HG03439 (cell line): ENCODE results near the gene ST6GAL1.
"Not testable (repeated sequence)": the region's sequence is repeated elsewhere in the genome, so short reads cannot be mapped to it uniquely, and the experiment has no call there.

Source experiments
- ATAC-seq: cut with Tn5 transposase; IDR thresholded peaks from one replicate; pipeline ENCODE4 v1.9.1; 2021; ENCODE audit warnings: mild to moderate bottlenecking, moderate library complexity; ENCODE audit not compliant: unreplicated experiment

ST6GAL1 gene

DNA sequence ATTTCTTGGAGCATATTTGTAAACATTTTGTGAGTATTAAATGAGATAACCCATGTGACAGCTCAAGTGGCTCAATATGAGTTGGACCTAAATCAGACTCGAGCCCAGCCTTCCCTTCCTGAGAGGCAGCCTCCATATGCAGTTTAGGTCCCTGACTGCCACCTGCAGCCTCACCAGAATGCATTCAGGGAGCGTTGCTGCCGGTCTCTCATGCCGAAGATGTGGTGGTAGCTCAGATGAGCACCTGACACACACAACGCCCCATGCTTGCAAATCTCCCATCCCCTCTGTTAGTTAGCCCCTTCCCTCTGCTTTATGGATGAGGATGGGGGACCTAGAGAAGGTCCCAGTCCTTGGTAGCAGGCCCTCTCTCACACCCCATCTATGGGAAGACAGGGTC is 9.2 kb downstream of the ST6GAL1 start:
- no peak for ATAC-seq

DNA sequence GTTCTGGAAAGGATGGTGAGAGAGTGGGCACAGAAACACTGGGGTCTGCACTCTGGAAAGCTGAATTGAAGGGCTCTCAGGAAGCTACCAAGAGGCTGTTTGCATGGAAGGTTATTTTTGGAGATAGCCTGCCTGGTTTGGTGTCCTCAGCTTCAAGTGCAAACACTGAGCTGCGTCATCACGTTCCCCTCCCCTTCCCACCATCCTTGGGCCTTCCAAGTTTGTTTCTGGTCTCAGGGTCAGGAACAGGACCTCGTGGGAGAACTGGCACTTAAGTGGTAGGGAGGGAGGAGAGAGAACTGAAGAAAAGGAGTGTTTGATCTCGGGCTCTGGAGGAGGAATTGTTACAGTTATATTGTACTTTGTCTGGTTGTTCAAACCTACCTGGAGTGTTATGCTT is 10.6 kb downstream of the ST6GAL1 start:
- ATAC-seq, result no peak

DNA sequence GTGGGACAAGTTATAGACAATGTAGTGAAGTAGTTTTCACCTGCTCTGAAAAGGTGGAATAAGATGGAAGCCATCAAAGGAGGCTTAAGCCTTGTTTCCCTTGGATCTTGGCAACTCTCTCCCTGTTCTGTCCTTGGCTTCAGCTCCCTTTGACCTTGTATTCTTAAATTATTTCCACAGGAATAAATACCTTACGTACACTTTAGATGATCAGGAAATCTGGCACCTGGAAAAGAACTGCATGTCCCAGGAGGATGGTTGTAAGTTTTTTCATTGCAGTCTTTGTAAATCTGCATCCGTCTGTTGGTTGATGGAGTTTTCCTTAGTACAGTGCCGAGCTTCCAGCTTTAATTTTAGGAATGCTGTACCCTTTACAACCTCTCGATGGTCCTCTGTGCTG is 11.8 kb downstream of the ST6GAL1 start:
- no peak for ATAC-seq

DNA sequence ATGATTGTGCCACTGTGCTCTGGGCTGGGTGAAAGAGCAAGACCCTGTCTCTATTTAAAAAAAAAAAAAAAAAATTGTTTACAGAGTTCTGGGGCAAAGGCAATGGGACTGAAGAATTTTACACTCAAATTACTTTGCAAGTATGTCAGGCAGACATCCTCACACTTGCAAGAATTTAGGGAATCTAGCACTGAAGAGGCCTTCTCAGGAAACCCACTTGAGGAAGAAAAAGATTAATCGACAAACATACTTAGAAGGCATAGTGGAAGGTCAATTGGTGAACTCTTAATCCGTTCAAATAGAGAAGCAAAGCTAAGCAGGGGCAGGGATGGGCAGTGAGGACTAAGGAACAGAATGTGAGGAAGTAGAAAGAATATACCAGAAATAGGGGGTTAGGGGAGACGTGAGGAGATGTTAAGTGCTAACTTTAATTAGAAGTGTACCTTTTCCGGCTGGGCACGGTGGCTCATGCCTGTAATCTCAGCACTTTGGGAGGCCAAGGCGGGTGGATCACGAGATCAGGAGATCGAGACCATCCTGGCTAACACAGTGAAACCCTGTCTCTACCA is 15.0 kb downstream of the ST6GAL1 start:
- no peak for ATAC-seq

- ATAC-seq, result no peak
These were observed 16.5 kb downstream of the ST6GAL1 start for GRCh38 chr3:186946756-186947375.

DNA sequence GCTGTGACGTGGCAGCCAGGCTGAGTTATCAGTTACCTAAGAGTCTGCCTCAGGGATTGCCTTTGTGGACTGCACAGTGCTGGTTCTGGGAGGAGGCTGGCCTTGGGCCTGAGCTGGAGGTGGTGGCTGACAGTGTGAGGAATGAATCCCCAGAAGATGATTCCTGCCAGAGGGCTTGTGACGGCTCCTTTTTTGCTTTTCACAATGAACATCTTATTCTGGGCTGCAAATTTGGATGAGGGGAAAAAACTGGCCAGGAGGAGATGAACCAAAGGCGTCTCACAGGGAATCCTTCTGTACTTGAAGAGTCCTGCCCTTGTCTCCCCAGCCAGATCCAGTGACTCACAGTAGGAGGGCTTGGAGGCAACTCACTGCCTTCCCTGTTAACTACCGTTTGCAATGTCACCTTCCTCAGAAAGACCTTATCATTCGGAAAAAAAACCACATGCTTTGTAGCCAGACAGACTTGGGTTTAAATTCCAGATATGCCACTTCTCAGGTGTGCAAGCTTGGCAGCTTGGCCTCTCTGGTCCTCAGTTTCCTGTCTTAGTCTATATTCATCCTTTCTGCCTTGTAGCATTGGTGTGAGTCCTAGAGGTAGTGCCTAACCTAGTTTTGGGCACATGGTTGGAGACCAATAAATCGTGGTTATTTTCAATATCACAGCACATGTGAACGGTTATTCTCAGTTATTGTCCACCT is 19.1 kb downstream of the ST6GAL1 start:
- no peak for ATAC-seq

GRCh38 chr3:186950402-186951093 is 20.2 kb downstream of the ST6GAL1 start:
- no peak for ATAC-seq

DNA sequence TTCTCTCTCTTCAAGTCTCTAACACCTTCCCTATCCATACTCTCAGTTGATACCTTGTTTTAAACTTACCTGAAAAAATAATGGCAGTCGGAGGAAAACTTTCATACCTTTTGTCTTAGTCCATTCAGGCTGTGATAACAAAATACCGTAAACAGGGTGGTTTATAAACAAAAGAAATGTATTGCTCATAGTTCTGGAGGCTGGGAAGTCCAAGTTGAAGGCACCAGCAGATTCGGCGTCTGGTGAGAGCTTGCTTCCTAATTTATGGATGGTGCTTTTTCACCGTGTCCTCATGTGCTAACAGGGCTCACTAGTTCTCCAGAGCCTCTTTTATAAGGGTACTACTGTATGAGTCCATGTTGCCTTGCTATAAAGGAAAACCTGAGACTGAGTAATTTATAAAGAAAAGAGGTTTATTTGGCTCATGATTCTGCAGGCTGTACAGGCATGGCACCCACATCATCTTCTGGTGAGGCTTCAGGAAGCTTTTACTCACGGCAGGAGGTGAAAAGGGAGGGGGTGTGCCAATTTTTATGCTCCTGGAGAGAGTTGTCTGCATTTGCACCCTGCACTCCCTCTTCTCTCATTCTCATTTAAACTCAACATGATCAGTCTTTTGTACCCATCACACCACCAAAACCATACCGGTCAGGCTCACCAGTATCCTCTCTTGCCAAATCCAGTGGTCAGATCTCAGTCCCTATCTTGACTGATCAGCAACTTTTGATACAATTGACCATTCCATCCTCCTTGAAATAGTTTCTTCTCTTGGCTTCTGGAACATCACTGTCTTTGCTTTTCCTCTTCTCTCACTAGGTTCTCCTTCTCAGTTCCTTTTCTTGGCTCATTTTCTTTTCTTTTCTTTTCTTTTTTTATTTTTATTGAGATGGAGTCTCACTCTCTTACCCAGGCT is 21.6 kb downstream of the ST6GAL1 start:
- ATAC-seq, result no peak

- no peak for ATAC-seq
These were observed 22.7 kb downstream of the ST6GAL1 start for GRCh38 chr3:186953011-186953487.

DNA sequence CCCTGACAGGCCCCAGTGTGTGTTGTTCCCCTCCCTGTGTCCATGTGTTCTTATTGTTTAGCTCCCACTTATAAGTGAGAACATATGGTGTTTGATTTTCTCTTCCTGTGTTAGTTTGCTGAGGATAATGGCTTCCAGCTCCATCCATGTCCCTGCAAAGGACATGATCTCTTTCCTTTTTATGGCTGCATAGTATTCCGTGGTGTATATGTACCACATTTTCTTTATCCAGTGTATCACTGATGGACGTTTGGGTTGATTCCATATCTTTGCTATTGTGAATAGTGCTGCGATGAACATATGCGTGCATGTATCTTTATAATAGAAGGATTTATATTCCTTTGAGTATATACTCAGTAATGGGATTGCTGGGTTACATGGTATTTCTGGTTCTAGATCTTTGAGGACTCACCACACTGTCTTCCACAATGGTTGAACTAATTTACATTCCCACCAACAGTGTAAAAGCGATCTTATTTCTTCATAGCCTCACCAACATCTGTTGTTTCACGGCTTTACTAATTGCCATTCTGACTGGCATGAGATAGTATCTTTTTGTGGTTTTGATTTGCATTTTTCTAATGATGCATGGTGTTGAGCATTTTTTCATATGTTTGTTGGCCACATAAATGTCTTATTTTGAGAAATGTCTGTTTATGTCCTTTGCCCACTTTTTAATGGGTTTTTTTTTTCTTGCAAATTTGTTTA is 23.8 kb downstream of the ST6GAL1 start:
- ATAC-seq, result not testable (repeated sequence)

DNA sequence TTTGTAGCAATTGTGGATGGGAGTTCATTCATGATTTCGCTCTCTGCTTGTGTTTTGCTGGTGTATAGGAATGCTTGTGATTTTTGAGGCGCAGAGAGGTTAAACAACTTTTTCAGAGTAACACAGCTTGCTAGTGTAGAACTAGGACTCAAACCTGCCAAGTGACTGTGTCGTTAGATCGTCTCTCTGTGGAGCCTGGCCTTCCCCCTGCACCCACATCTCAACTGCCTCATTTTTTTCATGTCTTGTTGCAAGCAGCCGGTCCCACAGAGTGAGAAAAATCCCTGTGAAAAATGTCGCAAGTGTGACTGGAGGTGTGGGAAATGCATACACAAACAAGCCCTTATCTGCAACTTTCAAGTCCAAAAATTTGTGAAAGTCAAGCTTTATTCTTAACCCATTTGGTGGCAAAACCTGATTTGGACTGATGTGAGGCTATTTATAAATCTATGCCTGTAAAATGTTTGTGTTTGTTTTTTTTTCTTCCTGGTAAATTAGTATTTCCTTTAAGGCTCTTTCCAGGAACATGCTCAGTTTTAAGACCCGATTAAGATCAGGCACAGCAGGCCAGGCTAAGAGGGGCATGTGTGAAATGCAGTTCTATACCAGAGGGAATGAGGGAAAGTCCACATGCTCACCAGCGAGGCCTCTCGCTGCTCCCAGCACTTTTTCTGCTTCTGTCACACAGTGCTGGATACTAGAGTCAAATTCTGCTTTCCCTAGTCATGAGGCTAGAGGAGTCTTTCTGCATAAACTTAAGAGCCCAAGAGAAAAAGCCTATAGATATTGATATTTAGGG is 25.8 kb downstream of the ST6GAL1 start:
- no peak for ATAC-seq

GRCh38 chr3:186959029-186959624 is 28.8 kb downstream of the ST6GAL1 start:
- no peak for ATAC-seq

- no peak for ATAC-seq
These were observed 30.0 kb downstream of the ST6GAL1 start for GRCh38 chr3:186960347-186960746.

- no peak for ATAC-seq
These were observed 32.1 kb downstream of the ST6GAL1 start for GRCh38 chr3:186962445-186962844.

- no peak for ATAC-seq
These were observed 33.3 kb downstream of the ST6GAL1 start for GRCh38 chr3:186963636-186964035.

GRCh38 chr3:186964071-186964470 is 33.7 kb downstream of the ST6GAL1 start:
- no peak for ATAC-seq

- no peak for ATAC-seq
These were observed 34.3 kb downstream of the ST6GAL1 start for GRCh38 chr3:186964616-186965015.

- ATAC-seq, result no peak
These were observed 35.0 kb downstream of the ST6GAL1 start for GRCh38 chr3:186965141-186965879.
